ENCODE data around the gene PLIN1. TPM values are rescaled to one million over a fixed set of nuclear protein-coding genes. Genes with fewer than 3 reads are reported as not detected.

The PLIN1 gene
- total and polyA plus RNA-seq, 9 of the 15 experiments (the other 6 are each of a cell fraction or from before 2014, with no cell fraction given): not detected

DNA sequence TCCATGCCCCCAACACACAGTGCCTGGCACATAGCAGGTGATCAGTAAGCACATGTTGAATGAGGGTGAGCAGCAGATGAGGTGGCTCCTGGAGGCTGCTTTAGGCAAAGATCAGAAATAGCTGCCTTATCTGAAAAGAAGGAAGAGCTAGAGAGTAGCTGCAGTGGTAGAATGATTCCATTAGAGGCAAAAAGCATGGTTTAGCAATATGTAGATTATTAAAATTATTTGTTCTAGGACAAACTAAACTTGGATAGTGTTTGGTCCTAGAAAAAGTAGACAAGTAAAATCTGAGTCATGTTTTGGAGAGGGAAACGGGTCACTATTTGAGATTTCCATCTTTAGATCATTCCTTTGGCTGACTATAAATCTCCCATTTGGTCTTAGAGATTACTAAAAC, 56.0 kb downstream of the PLIN1 start:
- Histone ChIP-seq H4K20me1 (replicated peaks; ENCODE audit: control insufficient read depth, insufficient read depth, low read length) (no peaks in the 10 kb centered on the region), H3K9ac (ENCODE audit: insufficient read depth in 1 of 2, low read depth in 2 of 2, low read length in 2 of 2) (no peak overlapping the region), H3K9me3 (replicated peaks; ENCODE audit: control insufficient read depth, insufficient read depth, low read depth, low read length) (no peaks in the 10 kb centered on the region), H3K27me3 (ENCODE audit: control insufficient read depth in 2 of 2, insufficient read depth in 2 of 2, low read length in 2 of 2) (no peaks in the 10 kb centered on the region), H3K4me1 (replicated peaks in 1 of 2; ENCODE audit: control insufficient read depth in 2 of 2, insufficient read depth in 2 of 2, low read length in 2 of 2) (no peaks in the 10 kb centered on the region), H3K4me3 (no peak overlapping the region), H3K79me2 (ENCODE audit: control insufficient read depth, insufficient read depth, low read length) (no peaks in the 10 kb centered on the region), H2AFZ (ENCODE audit: low read depth, low read length) (no peak overlapping the region), H3K27ac (ENCODE audit: extremely low read depth, low read depth, low read length) (no peak overlapping the region), H3K4me2 (ENCODE audit: insufficient read depth, low read length) (no peak overlapping the region), H3K9me1 (ENCODE audit: control insufficient read depth, insufficient read depth, low read length) (no peaks in the 10 kb centered on the region), H3K36me3 (ENCODE audit: control insufficient read depth, insufficient read depth, low read length) (peaks cover 97% of the 10 kb centered on the region)
- FAIRE-seq: no peak
- BruUV-seq (replicated peaks): no TSS peak
- in situ Hi-C loops (cut with MboI) (no loop called here), intact Hi-C loops (cut with micrococcal nuclease) (no loop called here)
- CTCF ChIA-PET (ENCODE audit: low intra/inter-chr PET ratio): interaction anchor here (0.7 kb wide), 1 partner anchor 1263 kb away, joined by 3 read pairs; no protein-coding TSS in a partner anchor
- DNase-seq (ENCODE audit: extremely low read depth in 1 of 4, low spot score in 3 of 4): no peak
- POLR2A ChIA-PET: interaction anchor here (1.2 kb wide), 1 partner anchor 21 kb away, joined by 3 read pairs; no protein-coding TSS in a partner anchor
- no peak for TF ChIP-seq ESRRA (IDR thresholded peaks at IDR 0.05; ENCODE audit: borderline replicate concordance, low read depth)
- no peak for TF ChIP-seq TAL1 (IDR thresholded peaks at IDR 0.05)
- no peak for TF ChIP-seq POLR2B (IDR thresholded peaks at IDR 0.05; ENCODE audit: low read depth, partially characterized antibody)
- TF ChIP-seq NR2C2 (CRISPR knock-in tag; IDR thresholded peaks at IDR 0.05): no peak
- TF ChIP-seq NR2C2 (tag; IDR thresholded peaks at IDR 0.05): no peak
- no peak for TF ChIP-seq ZNF589 (CRISPR knock-in tag; IDR thresholded peaks at IDR 0.05; ENCODE audit: low read depth)
- TF ChIP-seq FOXJ3 (CRISPR knock-in tag; IDR thresholded peaks at IDR 0.05): no peak
- TF ChIP-seq ZNF212 (CRISPR knock-in tag; IDR thresholded peaks at IDR 0.05): no peak
- TF ChIP-seq, protein P1, sequence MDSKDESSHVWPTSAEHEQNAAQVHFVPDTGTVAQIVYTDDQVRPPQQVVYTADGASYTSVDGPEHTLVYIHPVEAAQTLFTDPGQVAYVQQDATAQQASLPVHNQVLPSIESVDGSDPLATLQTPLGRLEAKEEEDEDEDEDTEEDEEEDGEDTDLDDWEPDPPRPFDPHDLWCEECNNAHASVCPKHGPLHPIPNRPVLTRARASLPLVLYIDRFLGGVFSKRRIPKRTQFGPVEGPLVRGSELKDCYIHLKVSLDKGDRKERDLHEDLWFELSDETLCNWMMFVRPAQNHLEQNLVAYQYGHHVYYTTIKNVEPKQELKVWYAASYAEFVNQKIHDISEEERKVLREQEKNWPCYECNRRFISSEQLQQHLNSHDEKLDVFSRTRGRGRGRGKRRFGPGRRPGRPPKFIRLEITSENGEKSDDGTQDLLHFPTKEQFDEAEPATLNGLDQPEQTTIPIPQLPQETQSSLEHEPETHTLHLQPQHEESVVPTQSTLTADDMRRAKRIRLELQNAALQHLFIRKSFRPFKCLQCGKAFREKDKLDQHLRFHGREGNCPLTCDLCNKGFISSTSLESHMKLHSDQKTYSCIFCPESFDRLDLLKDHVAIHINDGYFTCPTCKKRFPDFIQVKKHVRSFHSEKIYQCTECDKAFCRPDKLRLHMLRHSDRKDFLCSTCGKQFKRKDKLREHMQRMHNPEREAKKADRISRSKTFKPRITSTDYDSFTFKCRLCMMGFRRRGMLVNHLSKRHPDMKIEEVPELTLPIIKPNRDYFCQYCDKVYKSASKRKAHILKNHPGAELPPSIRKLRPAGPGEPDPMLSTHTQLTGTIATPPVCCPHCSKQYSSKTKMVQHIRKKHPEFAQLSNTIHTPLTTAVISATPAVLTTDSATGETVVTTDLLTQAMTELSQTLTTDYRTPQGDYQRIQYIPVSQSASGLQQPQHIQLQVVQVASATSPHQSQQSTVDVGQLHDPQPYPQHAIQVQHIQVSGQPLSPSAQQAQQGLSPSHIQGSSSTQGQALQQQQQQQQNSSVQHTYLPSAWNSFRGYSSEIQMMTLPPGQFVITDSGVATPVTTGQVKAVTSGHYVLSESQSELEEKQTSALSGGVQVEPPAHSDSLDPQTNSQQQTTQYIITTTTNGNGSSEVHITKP (IDR thresholded peaks at IDR 0.05; ENCODE audit: partially characterized antibody): no peak
- TF ChIP-seq NCOA4 (IDR thresholded peaks at IDR 0.05; ENCODE audit: partially characterized antibody): no peak
- TF ChIP-seq KLF10 (CRISPR knock-in tag; IDR thresholded peaks at IDR 0.05): no peak
- TF ChIP-seq MCM5 (IDR thresholded peaks at IDR 0.05; ENCODE audit: low read depth): no peak
- ATAC-seq: no peak
- WGBS (ENCODE audit: insufficient coverage, low coverage, missing lambda C conversion rate): 58% methylated on average over 1 of the region's 1 CpG
